DND-41 (cell line): Measurements from ENCODE around the gene RPL10.

ENCODE experiments used
- CTCF ChIP-seq: IDR thresholded peaks from 2 replicates; pipeline ENCODE4 v1.5.1; 2012; ENCODE audit warnings: borderline replicate concordance, low read length, moderate library complexity, mild to moderate bottlenecking; ENCODE audit not compliant: poor library complexity, severe bottlenecking; ENCODE audit errors: extremely low read depth
- EZH2 ChIP-seq: IDR thresholded peaks from 3 replicates; pipeline ENCODE4 v1.6.1; 2012; ENCODE audit warnings: borderline replicate concordance, low read depth, mild to moderate bottlenecking, moderate library complexity, low read length, inconsistent platforms; ENCODE audit not compliant: severe bottlenecking

GRCh38 chrX:154359362-154360154 lies 38.6 kb upstream of the RPL10 start:
- TF ChIP-seq CTCF (no peak), EZH2 (no peak)
